ENCODE data around the gene TSPAN14.

Gene TSPAN14

DNA sequence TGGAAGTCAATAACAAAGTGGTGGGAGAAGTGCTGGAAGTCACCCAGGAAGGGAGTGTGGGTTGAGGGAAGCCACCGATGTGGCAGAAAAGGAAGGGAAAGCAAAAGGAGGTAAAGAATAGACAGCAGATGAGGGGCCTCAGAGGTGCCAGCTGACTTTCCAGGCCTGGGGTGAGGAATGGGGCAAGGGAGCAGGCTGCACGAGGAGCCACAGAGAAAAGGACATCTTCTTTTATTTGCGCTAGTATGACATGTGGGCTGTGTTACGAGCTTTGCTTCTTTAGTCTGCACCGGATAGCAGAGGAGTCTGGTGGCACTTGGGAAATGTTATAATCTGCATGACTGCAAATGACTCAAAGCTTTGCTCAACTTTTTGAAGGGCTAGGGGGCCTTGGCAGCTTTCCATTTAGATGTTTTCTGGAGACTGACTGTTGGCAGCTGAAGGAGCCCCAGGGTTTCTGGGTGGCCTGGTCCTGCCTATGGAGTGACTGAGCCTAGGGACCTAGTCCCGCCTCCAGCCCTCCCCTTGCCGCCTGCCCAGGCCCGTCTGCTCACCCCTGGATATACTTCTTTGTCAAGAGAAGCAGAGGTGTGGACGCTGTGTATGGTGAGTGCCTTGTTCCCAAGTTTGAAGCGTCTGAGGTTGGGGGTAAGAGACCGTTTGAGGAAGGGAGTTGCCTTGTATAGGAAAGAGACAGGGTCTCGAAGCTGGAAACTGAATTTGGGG lies 40.7 kb upstream of the TSPAN14 start:
- TF ChIP-seq EZH2phosphoT487 (IDR thresholded peaks at IDR 0.05; ENCODE audit: borderline replicate concordance) = no peak
- TF ChIP-seq, protein P1, sequence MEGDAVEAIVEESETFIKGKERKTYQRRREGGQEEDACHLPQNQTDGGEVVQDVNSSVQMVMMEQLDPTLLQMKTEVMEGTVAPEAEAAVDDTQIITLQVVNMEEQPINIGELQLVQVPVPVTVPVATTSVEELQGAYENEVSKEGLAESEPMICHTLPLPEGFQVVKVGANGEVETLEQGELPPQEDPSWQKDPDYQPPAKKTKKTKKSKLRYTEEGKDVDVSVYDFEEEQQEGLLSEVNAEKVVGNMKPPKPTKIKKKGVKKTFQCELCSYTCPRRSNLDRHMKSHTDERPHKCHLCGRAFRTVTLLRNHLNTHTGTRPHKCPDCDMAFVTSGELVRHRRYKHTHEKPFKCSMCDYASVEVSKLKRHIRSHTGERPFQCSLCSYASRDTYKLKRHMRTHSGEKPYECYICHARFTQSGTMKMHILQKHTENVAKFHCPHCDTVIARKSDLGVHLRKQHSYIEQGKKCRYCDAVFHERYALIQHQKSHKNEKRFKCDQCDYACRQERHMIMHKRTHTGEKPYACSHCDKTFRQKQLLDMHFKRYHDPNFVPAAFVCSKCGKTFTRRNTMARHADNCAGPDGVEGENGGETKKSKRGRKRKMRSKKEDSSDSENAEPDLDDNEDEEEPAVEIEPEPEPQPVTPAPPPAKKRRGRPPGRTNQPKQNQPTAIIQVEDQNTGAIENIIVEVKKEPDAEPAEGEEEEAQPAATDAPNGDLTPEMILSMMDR (conservative IDR thresholded peaks at IDR 0.05; ENCODE audit: low read length) = no peak
- H3K4me3 ChIP-seq (ENCODE audit: low read length, poor library complexity, severe bottlenecking) = peak overlapping the region; percentile 9

DNA sequence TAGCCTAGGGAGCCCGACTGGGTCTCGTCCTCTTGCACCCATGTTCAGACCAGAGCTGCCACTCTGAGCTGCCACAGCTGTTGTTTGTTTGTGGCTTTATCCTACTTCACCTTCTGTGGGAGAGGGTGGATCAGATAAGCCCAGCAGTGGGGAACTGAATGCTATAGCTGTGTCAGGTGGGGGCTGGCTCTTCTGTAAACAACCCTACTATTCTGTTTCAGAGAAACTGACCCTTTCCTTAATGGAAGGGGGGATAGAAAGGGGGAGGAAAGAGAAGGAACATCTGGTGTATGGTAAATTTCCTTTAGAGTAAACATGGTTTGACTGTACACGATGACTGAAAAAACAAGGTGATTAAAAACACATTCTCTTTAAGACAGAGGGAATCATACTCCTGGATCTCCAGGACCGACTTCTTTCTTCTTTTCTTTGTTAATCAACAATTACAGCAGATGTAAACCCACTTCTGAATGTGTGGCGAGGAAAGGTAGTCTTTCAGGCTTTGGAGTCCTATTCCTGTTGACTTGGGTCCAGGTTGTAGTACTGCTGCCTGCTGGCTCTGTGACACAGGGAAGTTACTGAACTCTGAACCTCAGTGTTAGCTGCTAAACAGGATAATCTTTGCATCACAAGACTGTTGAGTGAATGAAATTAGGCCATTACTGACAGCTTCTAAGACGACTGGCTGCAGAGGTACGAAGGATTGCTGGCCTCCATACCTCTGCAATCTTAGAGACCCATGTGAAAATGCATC lies 39.8 kb upstream of the TSPAN14 start:
- H3K4me3 ChIP-seq (ENCODE audit: low read length, poor library complexity, severe bottlenecking) = peak overlapping the region; percentile 9
- H2AFZ ChIP-seq (ENCODE audit: low read length) = no peak overlapping the region
- no peaks in the 10 kb centered on the region for H3K9me3 ChIP-seq (ENCODE audit: insufficient read depth, low read depth, low read length)
- H3F3A ChIP-seq (ENCODE audit: low read depth) = no peaks in the 10 kb centered on the region
- H3K79me2 ChIP-seq (ENCODE audit: insufficient read depth, low read length) = peaks cover 73% of the 10 kb centered on the region
- peaks cover 26% of the 10 kb centered on the region for H4K20me1 ChIP-seq (ENCODE audit: insufficient read depth, low read length, poor library complexity, severe bottlenecking)
- H3K9ac ChIP-seq (ENCODE audit: low read depth, low read length, poor library complexity, severe bottlenecking) = peak overlapping the region; percentile 42
- H3K4me2 ChIP-seq (ENCODE audit: low read depth, low read length, poor library complexity, severe bottlenecking) = peak overlapping the region; percentile 73
- H3K4me1 ChIP-seq (ENCODE audit: insufficient read depth, low read length, poor library complexity, severe bottlenecking) = peaks cover 66% of the 10 kb centered on the region
- TF ChIP-seq EZH2phosphoT487 (IDR thresholded peaks at IDR 0.05; ENCODE audit: borderline replicate concordance) = no peak
- TF ChIP-seq, protein P1 (conservative IDR thresholded peaks at IDR 0.05; ENCODE audit: low read length) = no peak
- no peaks in the 10 kb centered on the region for H3K9me2 ChIP-seq (replicated peaks; ENCODE audit: low read depth, low read length)
- H3K27me3 ChIP-seq (ENCODE audit: insufficient read depth, low read length, poor library complexity, severe bottlenecking) = no peaks in the 10 kb centered on the region
- no peaks in the 10 kb centered on the region for H3K36me3 ChIP-seq (ENCODE audit: insufficient read depth, low read length)

More for the DNA sequence above, 40.7 kb upstream of the TSPAN14 start:
- peaks cover 72% of the 10 kb centered on the region for H3K4me1 ChIP-seq (ENCODE audit: insufficient read depth, low read length, poor library complexity, severe bottlenecking)
- no peak overlapping the region for H2AFZ ChIP-seq (ENCODE audit: low read length)
- no peaks in the 10 kb centered on the region for H3K9me3 ChIP-seq (ENCODE audit: insufficient read depth, low read depth, low read length)
- H3K4me2 ChIP-seq (ENCODE audit: low read depth, low read length, poor library complexity, severe bottlenecking) = peak overlapping the region; percentile 73
- peak overlapping the region; percentile 42 for H3K9ac ChIP-seq (ENCODE audit: low read depth, low read length, poor library complexity, severe bottlenecking)
- no peaks in the 10 kb centered on the region for H3K27me3 ChIP-seq (ENCODE audit: insufficient read depth, low read length, poor library complexity, severe bottlenecking)
- H3K9me2 ChIP-seq (replicated peaks; ENCODE audit: low read depth, low read length) = no peaks in the 10 kb centered on the region
- H3F3A ChIP-seq (ENCODE audit: low read depth) = no peaks in the 10 kb centered on the region
- H4K20me1 ChIP-seq (ENCODE audit: insufficient read depth, low read length, poor library complexity, severe bottlenecking) = peaks cover 26% of the 10 kb centered on the region
- no peaks in the 10 kb centered on the region for H3K36me3 ChIP-seq (ENCODE audit: insufficient read depth, low read length)
- peaks cover 82% of the 10 kb centered on the region for H3K79me2 ChIP-seq (ENCODE audit: insufficient read depth, low read length)

DNA sequence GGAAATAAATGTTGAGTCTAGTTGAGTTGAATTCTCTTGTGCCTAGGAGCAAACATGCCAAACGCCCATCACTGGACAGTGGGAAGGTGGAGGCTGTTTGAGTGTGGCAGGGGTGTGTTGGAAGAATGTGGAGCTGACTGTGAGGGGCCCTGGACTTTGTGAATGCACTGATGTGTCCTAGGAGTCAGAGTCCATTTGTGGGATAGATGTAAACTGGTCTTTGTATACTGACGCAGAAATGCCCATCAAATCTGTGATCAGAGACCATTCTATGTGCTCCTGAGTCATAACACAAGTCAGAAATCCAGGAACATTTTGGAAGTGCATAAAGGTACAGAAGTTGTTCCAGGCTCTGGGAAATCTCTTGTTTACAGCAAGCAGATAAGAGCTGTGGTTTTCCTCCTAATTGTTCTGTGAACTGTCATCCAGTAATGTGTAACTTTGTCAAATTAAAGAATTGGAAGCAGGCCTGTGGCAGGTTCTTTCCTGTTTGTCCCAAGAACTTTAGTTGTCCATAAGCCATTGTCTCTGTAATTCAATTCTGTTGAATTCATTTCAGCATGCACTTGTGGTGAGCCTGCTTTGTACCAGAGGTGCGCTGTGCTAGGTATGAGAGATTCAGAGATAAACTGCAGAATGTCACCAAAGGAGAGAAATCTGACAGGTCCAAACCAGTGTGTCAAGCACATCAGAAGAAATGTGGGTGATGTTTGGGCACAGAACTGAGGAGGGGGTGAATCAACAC lies 38.2 kb upstream of the TSPAN14 start:
- peak overlapping the region; percentile 73 for H3K4me2 ChIP-seq (ENCODE audit: low read depth, low read length, poor library complexity, severe bottlenecking)
- no peak overlapping the region for H3K4me3 ChIP-seq (ENCODE audit: low read length, poor library complexity, severe bottlenecking)
- peaks cover under 1% of the 10 kb centered on the region; the same call in 1 of the 2 replicates for H3K36me3 ChIP-seq (ENCODE audit: insufficient read depth, low read length)
- H3F3A ChIP-seq (ENCODE audit: low read depth) = no peaks in the 10 kb centered on the region
- no peaks in the 10 kb centered on the region for H3K27me3 ChIP-seq (ENCODE audit: insufficient read depth, low read length, poor library complexity, severe bottlenecking)
- H2AFZ ChIP-seq (ENCODE audit: low read length) = no peak overlapping the region
- H4K20me1 ChIP-seq (ENCODE audit: insufficient read depth, low read length, poor library complexity, severe bottlenecking) = peaks cover 25% of the 10 kb centered on the region
- no peaks in the 10 kb centered on the region for H3K9me3 ChIP-seq (ENCODE audit: insufficient read depth, low read depth, low read length)
- TF ChIP-seq EZH2phosphoT487 (IDR thresholded peaks at IDR 0.05; ENCODE audit: borderline replicate concordance) = no peak
- TF ChIP-seq, protein P1 (conservative IDR thresholded peaks at IDR 0.05; ENCODE audit: low read length) = no peak
- H3K79me2 ChIP-seq (ENCODE audit: insufficient read depth, low read length) = peaks cover 57% of the 10 kb centered on the region
- H3K9me2 ChIP-seq (replicated peaks; ENCODE audit: low read depth, low read length) = no peaks in the 10 kb centered on the region
- H3K9ac ChIP-seq (ENCODE audit: low read depth, low read length, poor library complexity, severe bottlenecking) = peak overlapping the region; percentile 16
- H3K4me1 ChIP-seq (ENCODE audit: insufficient read depth, low read length, poor library complexity, severe bottlenecking) = peaks cover 50% of the 10 kb centered on the region
